ENCODE results near the gene LTA.

- TF ChIP-seq, protein P1, sequence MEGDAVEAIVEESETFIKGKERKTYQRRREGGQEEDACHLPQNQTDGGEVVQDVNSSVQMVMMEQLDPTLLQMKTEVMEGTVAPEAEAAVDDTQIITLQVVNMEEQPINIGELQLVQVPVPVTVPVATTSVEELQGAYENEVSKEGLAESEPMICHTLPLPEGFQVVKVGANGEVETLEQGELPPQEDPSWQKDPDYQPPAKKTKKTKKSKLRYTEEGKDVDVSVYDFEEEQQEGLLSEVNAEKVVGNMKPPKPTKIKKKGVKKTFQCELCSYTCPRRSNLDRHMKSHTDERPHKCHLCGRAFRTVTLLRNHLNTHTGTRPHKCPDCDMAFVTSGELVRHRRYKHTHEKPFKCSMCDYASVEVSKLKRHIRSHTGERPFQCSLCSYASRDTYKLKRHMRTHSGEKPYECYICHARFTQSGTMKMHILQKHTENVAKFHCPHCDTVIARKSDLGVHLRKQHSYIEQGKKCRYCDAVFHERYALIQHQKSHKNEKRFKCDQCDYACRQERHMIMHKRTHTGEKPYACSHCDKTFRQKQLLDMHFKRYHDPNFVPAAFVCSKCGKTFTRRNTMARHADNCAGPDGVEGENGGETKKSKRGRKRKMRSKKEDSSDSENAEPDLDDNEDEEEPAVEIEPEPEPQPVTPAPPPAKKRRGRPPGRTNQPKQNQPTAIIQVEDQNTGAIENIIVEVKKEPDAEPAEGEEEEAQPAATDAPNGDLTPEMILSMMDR (IDR thresholded peaks at IDR 0.05; ENCODE audit: poor library complexity, severe bottlenecking): no peak
- TF ChIP-seq EZH2 (IDR thresholded peaks at IDR 0.05; ENCODE audit: borderline replicate concordance, insufficient read depth, low read length, poor library complexity, severe bottlenecking): no peak
- no peak for TF ChIP-seq EP300 (conservative IDR thresholded peaks at IDR 0.05; ENCODE audit: poor library complexity, severe bottlenecking)
- TF ChIP-seq RAD21 (conservative IDR thresholded peaks at IDR 0.05): no peak
- TF ChIP-seq TAF1 (IDR thresholded peaks at IDR 0.05; ENCODE audit: low read depth): no peak
- TF ChIP-seq POLR2AphosphoS5 (IDR thresholded peaks at IDR 0.05): no peak
- TF ChIP-seq, protein P2, sequence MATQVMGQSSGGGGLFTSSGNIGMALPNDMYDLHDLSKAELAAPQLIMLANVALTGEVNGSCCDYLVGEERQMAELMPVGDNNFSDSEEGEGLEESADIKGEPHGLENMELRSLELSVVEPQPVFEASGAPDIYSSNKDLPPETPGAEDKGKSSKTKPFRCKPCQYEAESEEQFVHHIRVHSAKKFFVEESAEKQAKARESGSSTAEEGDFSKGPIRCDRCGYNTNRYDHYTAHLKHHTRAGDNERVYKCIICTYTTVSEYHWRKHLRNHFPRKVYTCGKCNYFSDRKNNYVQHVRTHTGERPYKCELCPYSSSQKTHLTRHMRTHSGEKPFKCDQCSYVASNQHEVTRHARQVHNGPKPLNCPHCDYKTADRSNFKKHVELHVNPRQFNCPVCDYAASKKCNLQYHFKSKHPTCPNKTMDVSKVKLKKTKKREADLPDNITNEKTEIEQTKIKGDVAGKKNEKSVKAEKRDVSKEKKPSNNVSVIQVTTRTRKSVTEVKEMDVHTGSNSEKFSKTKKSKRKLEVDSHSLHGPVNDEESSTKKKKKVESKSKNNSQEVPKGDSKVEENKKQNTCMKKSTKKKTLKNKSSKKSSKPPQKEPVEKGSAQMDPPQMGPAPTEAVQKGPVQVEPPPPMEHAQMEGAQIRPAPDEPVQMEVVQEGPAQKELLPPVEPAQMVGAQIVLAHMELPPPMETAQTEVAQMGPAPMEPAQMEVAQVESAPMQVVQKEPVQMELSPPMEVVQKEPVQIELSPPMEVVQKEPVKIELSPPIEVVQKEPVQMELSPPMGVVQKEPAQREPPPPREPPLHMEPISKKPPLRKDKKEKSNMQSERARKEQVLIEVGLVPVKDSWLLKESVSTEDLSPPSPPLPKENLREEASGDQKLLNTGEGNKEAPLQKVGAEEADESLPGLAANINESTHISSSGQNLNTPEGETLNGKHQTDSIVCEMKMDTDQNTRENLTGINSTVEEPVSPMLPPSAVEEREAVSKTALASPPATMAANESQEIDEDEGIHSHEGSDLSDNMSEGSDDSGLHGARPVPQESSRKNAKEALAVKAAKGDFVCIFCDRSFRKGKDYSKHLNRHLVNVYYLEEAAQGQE (IDR thresholded peaks at IDR 0.05; ENCODE audit: borderline replicate concordance): no peak
- no peak for TF ChIP-seq MXI1 (conservative IDR thresholded peaks at IDR 0.05; ENCODE audit: poor library complexity, severe bottlenecking)
Observed at GRCh38 chr6:31581434-31582229, 9.5 kb downstream of the LTA start.

Measured in neural cell (in vitro differentiated cells).